GM18951 (cell line): ENCODE data around the gene MOB3A.
A peak's percentile ranks its signal among the peaks of the same experiment; 100 is the strongest.

Experiments used
- POLR2A ChIP-seq: IDR thresholded peaks from 4 replicates; pipeline ENCODE4 v1.6.1; 2011; ENCODE audit warnings: mild to moderate bottlenecking; ENCODE audit not compliant: insufficient read length, insufficient read depth; ENCODE audit errors: extremely low read depth
- in situ Hi-C: fragments of 300-500 bp; cut with MboI; formaldehyde crosslinking; loops from one replicate; pipeline ENCODE4 v1.12.0; 2022; ENCODE audit warnings: low sequenced_read_pairs, mixed read lengths, inconsistent platforms; ENCODE audit not compliant: unreplicated experiment

MOB3A gene

DNA sequence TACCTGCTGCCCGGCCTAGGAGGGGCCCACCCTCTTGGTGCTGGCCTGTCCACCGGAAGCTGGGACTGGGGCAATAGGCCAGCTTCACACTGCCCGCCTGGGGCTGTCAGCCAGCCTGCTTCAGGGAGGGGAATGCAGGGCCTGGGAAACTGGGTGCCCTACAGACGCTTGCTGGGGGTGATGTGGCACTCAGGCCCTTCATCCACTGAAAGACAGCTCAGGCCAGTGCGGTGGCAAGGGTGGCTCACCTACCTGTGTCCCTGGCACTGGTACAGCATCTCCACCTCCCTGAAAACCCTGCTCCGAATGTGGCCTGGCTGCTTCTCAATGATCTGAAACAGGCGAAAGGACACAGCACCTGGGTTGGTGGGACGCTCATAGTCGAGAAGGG lies 52.9 kb downstream of the MOB3A start:
- in situ Hi-C loops, result no loop called here
- no peak for TF ChIP-seq POLR2A

DNA sequence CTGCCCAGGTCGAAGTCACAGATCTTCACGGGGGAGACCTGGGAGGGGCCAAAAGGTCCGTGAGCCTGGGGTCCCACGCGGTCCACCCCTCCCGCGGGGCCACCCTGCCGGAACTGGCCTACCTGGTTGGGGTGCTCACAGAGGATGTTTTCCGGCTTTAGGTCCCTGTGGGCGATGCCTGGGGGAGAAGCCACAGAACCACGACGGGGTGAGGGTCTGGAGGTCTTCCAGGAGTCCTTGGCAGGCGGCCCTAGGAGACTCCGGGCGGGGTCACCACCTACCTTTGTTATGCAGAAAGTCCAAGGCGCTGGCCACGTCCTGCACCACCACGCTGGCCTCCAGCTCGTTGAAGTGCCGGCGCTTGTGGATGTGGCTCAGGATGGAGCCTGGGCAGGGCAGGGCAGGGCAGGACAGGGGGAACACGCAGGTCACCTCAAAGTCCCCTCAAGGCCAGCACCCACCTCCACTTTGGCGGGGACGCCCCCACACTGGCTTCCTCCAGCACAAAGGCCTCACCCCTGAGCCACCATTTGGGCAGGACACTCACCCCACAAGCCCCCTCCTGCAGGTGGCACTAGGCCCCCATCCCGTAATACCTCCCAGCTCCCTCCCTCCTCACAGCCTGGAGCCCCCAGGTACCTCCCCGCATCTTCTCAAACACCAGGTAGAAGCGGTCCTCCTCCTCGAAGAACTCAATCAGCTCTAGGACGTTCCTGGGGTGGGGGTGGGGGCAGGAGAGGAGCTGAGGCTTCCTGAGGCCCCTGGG lies 53.5 kb downstream of the MOB3A start:
- no peak for TF ChIP-seq POLR2A
- in situ Hi-C loops, result no loop called here

DNA sequence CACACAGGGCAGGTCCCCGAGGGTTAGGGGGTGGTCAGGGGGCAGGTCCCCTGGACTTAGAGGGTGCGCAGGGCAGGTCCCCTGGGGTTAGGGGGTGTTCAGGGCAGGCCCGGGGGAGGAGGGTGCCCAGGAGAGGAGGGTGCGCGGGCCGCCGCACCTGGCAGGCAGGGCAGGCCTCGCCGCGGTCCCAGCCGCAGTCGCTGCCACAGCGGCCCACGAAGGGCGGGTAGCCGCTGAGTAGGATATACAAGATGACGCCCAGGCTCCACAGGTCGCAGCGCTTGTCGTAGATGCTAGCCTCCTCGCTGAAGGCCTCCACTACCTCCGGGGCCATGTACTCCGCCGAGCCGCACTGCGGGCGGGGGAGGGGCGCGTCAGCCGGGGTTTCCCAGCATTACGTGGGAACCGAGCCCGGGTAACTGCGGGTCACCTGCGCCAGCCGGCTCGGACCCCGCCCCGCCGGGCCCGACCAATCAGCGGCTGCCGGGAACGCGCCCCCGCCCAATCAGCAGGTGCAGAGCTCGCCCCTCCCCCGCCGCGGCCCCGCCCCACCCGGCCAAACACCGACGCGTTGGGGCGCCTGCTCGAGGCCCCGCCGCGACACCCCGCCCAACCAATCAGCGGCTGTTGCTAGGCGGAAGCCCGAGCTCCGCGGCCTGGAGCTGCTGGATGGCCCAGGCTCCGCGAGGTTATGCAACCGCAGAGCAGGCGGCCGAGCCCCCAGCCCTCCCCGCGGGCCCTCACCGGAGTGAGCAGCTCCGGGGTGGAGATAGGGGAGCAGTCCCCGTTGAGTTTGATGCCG lies 54.2 kb downstream of the MOB3A start:
- TF ChIP-seq POLR2A, result peak; percentile 52
- in situ Hi-C loops, result no loop called here

DNA sequence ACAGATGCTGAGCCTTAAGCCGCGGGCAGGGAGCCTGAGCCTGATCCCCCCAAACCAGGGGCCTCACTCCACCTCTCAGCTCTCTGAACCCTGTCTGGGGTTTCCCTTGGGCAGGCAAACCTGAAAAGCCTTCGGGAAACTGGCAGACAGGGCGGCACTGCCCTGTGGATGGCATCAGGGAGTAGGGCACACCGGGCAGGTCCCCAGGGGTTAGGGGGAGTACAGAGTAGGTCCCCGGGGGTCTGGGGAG lies 54.8 kb downstream of the MOB3A start:
- in situ Hi-C loops, result no loop called here
- no peak for TF ChIP-seq POLR2A

DNA sequence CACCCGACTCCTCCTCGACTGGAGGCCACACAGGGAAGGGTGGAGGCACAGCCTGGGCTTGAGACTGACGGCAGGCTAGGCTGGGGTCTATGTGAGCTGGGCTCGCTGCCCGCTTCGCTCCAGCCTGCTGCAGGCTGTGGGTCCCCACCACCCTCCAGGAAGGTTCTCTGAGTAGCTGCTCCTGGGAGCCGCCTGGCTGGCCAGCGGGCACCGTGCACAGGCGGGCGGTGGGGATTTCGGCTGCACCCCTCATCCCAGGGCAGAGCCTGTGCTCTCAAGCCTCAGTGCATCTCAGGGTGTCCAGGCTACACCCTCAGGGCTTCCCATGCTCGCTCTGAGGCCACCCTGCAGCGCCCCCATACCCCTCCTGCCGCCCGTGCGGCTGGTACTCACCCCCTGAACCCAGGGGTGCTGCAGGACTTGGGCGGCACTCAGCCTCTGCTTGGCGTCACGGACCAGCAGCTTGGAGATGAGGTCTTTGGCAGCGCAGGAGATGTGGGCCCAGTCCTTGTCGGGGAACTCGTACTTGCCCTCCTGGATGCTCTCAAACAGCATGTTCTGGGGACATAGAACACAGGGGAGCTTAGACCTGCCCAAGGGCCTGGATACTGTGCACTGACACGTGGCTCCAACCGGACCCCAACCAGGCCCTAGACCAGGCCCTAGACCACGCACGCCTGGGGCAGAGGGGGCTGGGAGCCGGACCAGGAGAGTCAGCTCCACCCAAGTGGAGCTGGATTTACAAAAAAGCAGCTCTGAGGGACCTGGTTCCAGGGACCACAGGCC lies 55.3 kb downstream of the MOB3A start:
- TF ChIP-seq POLR2A, result no peak
- in situ Hi-C loops, result no loop called here

DNA sequence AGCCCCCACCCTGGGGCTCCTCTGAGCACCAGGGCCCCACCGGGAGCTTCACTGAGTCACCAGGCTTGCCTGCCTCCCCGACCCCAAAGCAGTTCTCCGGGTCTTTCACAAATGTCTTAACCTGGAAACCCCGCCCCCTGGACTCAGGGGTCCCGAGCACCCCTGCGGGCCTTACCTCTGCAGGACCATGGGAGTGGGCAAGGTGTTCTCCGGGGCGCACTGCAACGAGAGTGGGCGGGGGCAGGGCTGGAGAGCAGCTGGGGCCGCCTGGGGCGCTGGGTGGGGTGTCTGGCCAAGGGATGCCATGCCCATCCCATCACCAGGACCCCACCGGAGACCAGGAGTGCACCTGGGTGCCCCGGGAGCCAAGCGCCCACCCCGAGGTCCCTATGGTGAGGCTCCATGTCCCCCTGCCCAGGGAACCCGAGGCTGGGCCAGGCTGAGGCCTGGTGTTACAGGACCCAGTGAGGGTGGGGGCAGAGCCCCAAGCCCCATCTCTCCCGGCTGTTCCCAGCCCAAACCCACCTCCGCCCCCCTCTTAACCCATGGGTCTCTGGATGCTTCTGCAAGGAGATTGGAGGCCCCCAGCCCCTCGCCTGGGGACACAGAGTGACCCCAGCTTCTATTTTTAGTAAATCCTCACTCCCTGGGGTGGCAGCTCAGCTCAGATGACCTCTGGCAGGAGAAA lies 56.0 kb downstream of the MOB3A start:
- in situ Hi-C loops, result no loop called here
- TF ChIP-seq POLR2A, result no peak

DNA sequence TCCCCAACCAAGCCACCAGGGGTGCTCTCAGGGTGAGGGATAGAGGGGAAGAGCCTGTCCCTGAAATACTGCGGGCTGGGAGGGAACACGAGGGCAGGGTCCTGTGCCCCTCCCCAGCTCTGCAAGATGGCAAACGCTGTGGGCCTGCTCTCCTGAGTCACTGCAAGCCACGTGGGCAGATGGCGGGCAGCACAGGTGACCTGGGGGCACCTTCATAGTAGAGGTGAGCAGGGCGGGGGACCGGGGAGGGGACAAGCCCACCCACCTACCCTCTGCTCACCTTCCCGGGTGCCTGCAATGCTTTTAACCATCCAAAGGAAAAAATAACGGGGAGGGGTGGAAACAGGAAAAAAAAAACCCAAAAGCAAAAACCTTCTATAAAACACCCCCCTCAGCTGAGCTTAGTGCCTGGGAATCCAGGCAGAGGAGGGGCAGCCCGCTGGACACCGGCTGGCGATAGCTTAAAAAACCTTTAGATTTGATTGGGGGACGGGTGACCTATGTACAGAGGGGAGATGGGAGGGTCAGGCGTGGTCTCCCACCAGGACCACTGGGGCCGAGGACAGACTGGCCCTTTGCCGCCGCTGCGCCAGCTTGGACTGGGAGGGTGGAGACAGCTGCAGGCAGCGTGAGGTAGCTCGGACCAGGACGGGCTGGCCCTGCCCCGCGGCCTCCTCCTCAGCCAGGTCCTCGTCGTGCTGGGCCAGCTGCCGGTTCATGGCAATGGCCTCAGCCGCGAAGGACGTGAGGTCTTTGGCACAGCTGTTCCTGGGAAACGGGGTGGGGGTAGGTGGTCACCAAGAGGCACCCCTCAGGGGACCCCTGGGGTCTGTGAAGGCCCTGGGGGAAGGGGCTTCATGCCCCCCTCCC lies 56.8 kb downstream of the MOB3A start:
- no peak for TF ChIP-seq POLR2A
- in situ Hi-C loops, result no loop called here

DNA sequence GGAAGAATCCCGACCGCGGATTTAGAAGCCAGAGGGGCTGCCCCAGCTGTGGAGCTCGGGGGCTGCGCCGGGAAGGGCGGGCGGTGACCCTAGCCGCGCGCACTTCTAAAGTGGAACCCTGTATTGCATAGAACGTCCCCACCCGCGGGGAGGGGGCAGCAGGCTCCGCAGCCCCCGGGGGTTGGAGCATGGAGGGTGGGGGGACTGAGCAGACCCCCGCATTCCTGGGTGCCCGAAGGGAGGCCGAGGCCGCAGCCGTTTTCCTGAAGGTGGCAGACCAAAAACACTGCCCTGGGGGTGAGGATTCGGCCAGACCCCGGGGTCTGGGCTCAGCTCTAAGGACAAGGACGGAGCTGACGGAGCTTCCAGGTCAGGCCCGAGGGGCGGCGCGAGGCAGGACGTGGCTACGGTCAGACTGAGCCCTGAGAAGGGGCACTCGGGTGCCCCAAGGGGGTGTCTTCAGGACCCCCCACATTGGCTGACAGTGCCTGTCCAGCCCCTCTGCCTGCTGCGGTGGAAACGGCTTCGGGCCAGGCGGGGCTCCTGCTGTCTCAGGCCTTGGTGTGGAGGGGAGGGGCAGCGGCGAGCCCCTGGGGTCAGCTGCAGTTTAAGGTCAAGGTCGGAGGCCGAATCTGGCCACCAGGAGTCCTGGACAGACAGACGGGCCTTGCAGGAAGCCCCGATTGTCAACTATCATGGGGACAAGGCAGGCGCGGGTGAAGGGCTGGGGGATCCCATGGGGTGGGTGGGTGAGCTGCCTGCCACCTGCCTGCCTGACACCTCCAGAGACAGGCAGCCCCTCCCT lies 57.6 kb downstream of the MOB3A start:
- peak; percentile 5 for TF ChIP-seq POLR2A
- in situ Hi-C loops, result no loop called here

DNA sequence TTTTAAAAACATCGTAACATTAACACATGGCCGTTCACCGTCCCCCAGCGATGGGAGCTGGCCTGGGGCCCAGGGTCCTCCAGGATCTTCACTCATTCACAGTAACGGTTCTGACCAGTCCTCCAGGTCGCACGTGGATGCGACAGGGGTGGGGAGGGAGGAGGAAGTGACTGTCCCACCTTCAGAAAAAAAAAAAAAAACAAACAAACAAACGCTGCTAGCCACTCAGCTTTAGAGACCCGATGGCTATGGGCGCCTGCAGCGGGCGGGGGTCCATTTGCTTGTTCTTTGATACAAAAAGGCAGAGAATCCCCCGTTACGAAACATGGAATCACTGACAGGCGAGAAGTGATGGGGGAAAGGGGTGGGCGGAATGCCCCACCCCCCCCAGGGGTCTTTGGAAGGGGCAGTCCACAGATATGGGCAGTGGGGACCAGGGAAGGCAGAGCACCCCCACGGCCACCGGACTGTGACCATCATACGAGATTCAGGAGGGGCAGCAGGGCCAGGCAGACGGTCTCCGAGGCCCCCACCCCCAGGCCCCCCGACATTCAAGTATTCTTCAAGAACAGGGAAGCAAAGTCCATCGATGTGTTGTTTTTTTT lies 58.4 kb downstream of the MOB3A start:
- TF ChIP-seq POLR2A, result no peak
- in situ Hi-C loops, result no loop called here

DNA sequence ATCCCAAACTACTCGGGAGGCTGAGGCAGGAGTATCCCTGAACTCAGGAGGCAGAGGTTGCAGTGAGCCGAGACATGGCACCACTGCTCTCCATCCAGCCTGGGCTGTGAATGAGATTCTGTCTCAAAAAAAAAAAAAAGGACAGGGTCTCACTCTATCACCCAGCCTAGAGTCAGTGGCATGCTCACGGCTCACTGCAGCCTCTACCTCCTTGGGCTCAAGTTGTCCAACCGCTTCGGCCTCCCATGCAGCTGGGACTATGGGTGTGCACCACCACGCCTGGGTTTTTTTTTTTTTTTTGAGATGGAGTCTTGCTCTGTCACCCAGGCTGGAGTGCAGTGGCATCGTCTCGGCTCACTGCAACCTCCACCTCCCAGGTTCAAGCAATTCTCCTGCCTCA lies 59.7 kb downstream of the MOB3A start:
- in situ Hi-C loops, result no loop called here
- TF ChIP-seq POLR2A, result no peak

DNA sequence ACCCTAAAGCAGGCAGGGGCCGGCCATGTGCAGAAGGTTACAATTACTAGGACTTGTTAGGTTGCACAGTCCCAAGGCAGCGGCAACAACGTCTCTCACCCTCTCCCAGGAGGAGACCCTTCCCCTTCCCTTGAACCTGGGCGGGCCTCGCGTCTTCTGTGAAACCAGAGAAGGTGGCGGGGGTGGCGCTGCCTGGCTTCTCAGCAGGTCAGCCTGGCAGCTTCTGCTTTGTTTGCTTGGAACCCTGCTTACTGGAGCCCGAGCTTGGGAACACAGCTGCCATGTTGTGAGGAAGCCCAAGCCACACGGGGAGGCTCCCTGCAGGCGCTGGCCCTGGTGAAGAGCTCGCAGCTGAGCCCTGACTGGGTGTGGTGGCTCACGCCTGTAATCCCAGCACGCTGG lies 60.5 kb downstream of the MOB3A start:
- TF ChIP-seq POLR2A, result no peak
- in situ Hi-C loops, result no loop called here
